H9 (cell line): Measurements from ENCODE around the gene NECTIN1. TPM values are rescaled to one million over a fixed set of nuclear protein-coding genes. Genes with fewer than 3 reads are reported as not detected.

Source experiments
- DNase-seq: peaks from one replicate; pipeline ENCODE4 v3.0.0-alpha.2; 2017
- H2AFZ ChIP-seq: one replicate; pipeline ENCODE4 v1.6.1; 2013; ENCODE audit warnings: mild to moderate bottlenecking, low read length, control low read depth, moderate library complexity
- H2AK5ac ChIP-seq: 2 replicates; pipeline ENCODE4 v1.6.1; 2013; ENCODE audit warnings: low read length, control low read depth, mixed read lengths; ENCODE audit not compliant: insufficient read length
- H2BK120ac ChIP-seq: one replicate; pipeline ENCODE4 v1.6.1; 2013; ENCODE audit warnings: low read depth, mild to moderate bottlenecking, low read length, control low read depth, inconsistent platforms; ENCODE audit not compliant: poor library complexity, severe bottlenecking
- H2BK12ac ChIP-seq: 2 replicates; pipeline ENCODE4 v1.6.1; 2013; ENCODE audit warnings: low read length, control low read depth, mixed read lengths, low read depth; ENCODE audit not compliant: insufficient read length
- H2BK15ac ChIP-seq: 2 replicates; pipeline ENCODE4 v1.6.1; 2013; ENCODE audit warnings: low read depth, low read length, control low read depth
- H2BK20ac ChIP-seq: one replicate; pipeline ENCODE4 v1.6.1; 2013; ENCODE audit warnings: low read depth, mild to moderate bottlenecking, low read length, control low read depth, inconsistent platforms; ENCODE audit not compliant: poor library complexity, severe bottlenecking
- H2BK5ac ChIP-seq: 2 replicates; pipeline ENCODE4 v1.6.1; 2013; ENCODE audit warnings: low read length, control low read depth, mixed read lengths; ENCODE audit not compliant: insufficient read length
- H3K14ac ChIP-seq: 2 replicates; pipeline ENCODE4 v1.6.1; 2013; ENCODE audit warnings: low read length, control low read depth; ENCODE audit not compliant: insufficient read depth
- H3K18ac ChIP-seq: 2 replicates; pipeline ENCODE4 v1.6.1; 2013; ENCODE audit warnings: low read depth, mild to moderate bottlenecking, mixed read lengths, low read length, control low read depth; ENCODE audit not compliant: insufficient read length
- H3K23ac ChIP-seq: 2 replicates; pipeline ENCODE4 v1.6.1; 2013; ENCODE audit warnings: low read length, control low read depth, mixed read lengths, low read depth; ENCODE audit not compliant: insufficient read length
- H3K23me2 ChIP-seq: 2 replicates; pipeline ENCODE4 v1.6.1; 2013; ENCODE audit warnings: low read depth, mild to moderate bottlenecking, mixed read lengths, low read length, control low read depth; ENCODE audit not compliant: insufficient read length, poor library complexity, severe bottlenecking
- H3K27ac ChIP-seq: 2 replicates; pipeline ENCODE4 v1.5.1; 2013; ENCODE audit warnings: low read length, control low read depth, mixed read lengths, low read depth; ENCODE audit not compliant: insufficient read length
- H3K27me3 ChIP-seq: 2 replicates; pipeline ENCODE4 v1.6.1; 2013; ENCODE audit warnings: low read length, control low read depth, inconsistent platforms; ENCODE audit not compliant: insufficient read depth
- H3K4ac ChIP-seq: 2 replicates; pipeline ENCODE4 v1.6.1; 2013; ENCODE audit warnings: low read depth, mild to moderate bottlenecking, control low read depth, inconsistent platforms, low read length, moderate library complexity
- H3K4me1 ChIP-seq: 2 replicates; pipeline ENCODE4 v1.6.1; 2013; ENCODE audit warnings: low read length, control low read depth, inconsistent platforms; ENCODE audit not compliant: insufficient read depth
- H3K4me2 ChIP-seq: 2 replicates; pipeline ENCODE4 v1.6.1; 2013; ENCODE audit warnings: low read length, control low read depth, mixed read lengths; ENCODE audit not compliant: insufficient read length, insufficient read depth
- H3K56ac ChIP-seq: 2 replicates; pipeline ENCODE4 v1.6.1; 2013; ENCODE audit warnings: low read depth, mild to moderate bottlenecking, mixed read lengths, low read length, control low read depth; ENCODE audit not compliant: insufficient read length
- H3K79me1 ChIP-seq: 2 replicates; pipeline ENCODE4 v1.6.1; 2013; ENCODE audit warnings: low read depth, mild to moderate bottlenecking, moderate library complexity, low read length, control low read depth, inconsistent platforms; ENCODE audit not compliant: insufficient read depth, poor library complexity, severe bottlenecking
- H3K79me2 ChIP-seq: 2 replicates; pipeline ENCODE4 v1.6.1; 2013; ENCODE audit warnings: low read length, control low read depth, inconsistent platforms; ENCODE audit not compliant: insufficient read depth
- H3K9ac ChIP-seq: 2 replicates; pipeline ENCODE4 v1.6.1; 2013; ENCODE audit warnings: low read length, control low read depth, mixed read lengths; ENCODE audit not compliant: insufficient read length; ENCODE audit errors: extremely low read depth
- H3K9me3 ChIP-seq: one replicate; pipeline ENCODE4 v1.6.1; 2013; ENCODE audit warnings: low read depth, low read length, inconsistent platforms; ENCODE audit not compliant: control insufficient read depth
- H3T11ph ChIP-seq: one replicate; pipeline ENCODE4 v1.6.1; 2013; ENCODE audit warnings: mild to moderate bottlenecking, low read length, control low read depth, inconsistent platforms
- H4K20me1 ChIP-seq: one replicate; pipeline ENCODE4 v1.6.1; 2013; ENCODE audit not compliant: control insufficient read depth, insufficient read length, insufficient read depth
- H4K5ac ChIP-seq: 2 replicates; pipeline ENCODE4 v1.6.1; 2013; ENCODE audit warnings: low read depth, mild to moderate bottlenecking, mixed read lengths, low read length, control low read depth; ENCODE audit not compliant: insufficient read length
- H4K8ac ChIP-seq: replicated peaks from 2 replicates; pipeline ENCODE4 v1.6.1; 2013; ENCODE audit warnings: low read length, control low read depth, mixed read lengths, low read depth; ENCODE audit not compliant: insufficient read length
- H4K91ac ChIP-seq: 2 replicates; pipeline ENCODE4 v1.6.1; 2013; ENCODE audit warnings: low read depth, mild to moderate bottlenecking, moderate library complexity, mixed read lengths, low read length, control low read depth; ENCODE audit not compliant: insufficient read length
- H3K27ac Mint-ChIP-seq, 3 experiments: 2 replicates in 2 of 3; 3 replicates in 1 of 3; pipeline ENCODE4 v1.8.0; 2020 to 2021; ENCODE audit warnings: mixed read lengths in 3 of 3, mild to moderate bottlenecking in 1 of 3, moderate library complexity in 1 of 3
- H3K27me3 Mint-ChIP-seq: 2 replicates; pipeline ENCODE4 v1.8.0; 2021; ENCODE audit warnings: low read depth, mild to moderate bottlenecking, moderate library complexity, mixed read lengths
- H3K36me3 Mint-ChIP-seq, 3 experiments: 2 replicates in 2 of 3; 3 replicates in 1 of 3; pipeline ENCODE4 v1.8.0; 2020 to 2021; ENCODE audit warnings: low read depth in 3 of 3, mixed read lengths in 3 of 3; ENCODE audit not compliant: insufficient read depth in 1 of 3
- H3K4me1 Mint-ChIP-seq, 2 experiments: 2 replicates each; pipeline ENCODE4 v1.8.0; 2020; ENCODE audit warnings: mixed read lengths in 2 of 2
- H3K4me3 Mint-ChIP-seq, 2 experiments: 2 replicates in 1 of 2; 3 replicates in 1 of 2; pipeline ENCODE4 v1.8.0; 2020 to 2021; ENCODE audit warnings: mild to moderate bottlenecking in 2 of 2, mixed read lengths in 2 of 2, moderate library complexity in 1 of 2
- H3K9me3 Mint-ChIP-seq, 2 experiments: 2 replicates in 1 of 2; 3 replicates in 1 of 2; pipeline ENCODE4 v1.8.0; 2020; ENCODE audit warnings: mild to moderate bottlenecking in 2 of 2, mixed read lengths in 2 of 2, moderate library complexity in 1 of 2
- WGBS: extraction: QIAGEN DNeasy Blood & Tissue Kit; methylation state at CpG from one replicate; pipeline ENCODE4 v1.1.7; 2013; ENCODE audit warnings: missing lambda C conversion rate, low lambda C conversion rate, mixed read lengths; ENCODE audit not compliant: insufficient read length; ENCODE audit errors: extremely low coverage; 5-methylcytosine and 5-hydroxymethylcytosine counted together
- total RNA-seq: library from RNA; stranded (reverse); gene quantifications from 2 replicates; pipeline ENCODE4 v1.2.1, GENCODE V29; 2021
- TF ChIP-seq, protein P1 (sequence below): fragments of 200-600 bp; sonication (generic); conservative IDR thresholded peaks from 3 replicates; pipeline ENCODE4 v1.8.0; 2021; ENCODE audit warnings: antibody characterized with exemption, mild to moderate bottlenecking

Gene NECTIN1
- total RNA-seq, 1 experiment from 2014 or later: 113 TPM

GRCh38 chr11:119612814-119613213 is 116.2 kb downstream of the NECTIN1 start:
- Mint-ChIP-seq H3K4me3 (no peak overlapping the region), H3K36me3 (0 out of 7 replicates have a peak, but pooled peaks cover 0 to 1% (median 0%) of the 10 kb centered on the region in 3 experiments), H3K27me3 (peaks cover 61% of the 10 kb centered on the region), H3K27ac (0 out of 7 replicates have a peak overlapping the region, but pooled peaks of 1 of the 3 experiments have one; percentile 25), H3K4me1 (peaks cover 57 to 62% of the 10 kb centered on the region in 2 experiments), H3K9me3 (no peaks in the 10 kb centered on the region; a peak in 1 of 5 replicates)
- Histone ChIP-seq H2AFZ (no peak overlapping the region), H3K27ac (no peak overlapping the region), H3K79me2 (no peaks in the 10 kb centered on the region), H4K5ac (no peak overlapping the region), H3K14ac (no peak overlapping the region), H3T11ph (no peak overlapping the region), H3K9ac (no peak overlapping the region), H2AK5ac (no peak overlapping the region), H3K27me3 (peaks cover 2% of the 10 kb centered on the region; the same call in 1 of the 2 replicates), H2BK15ac (no peak overlapping the region), H2BK120ac (no peak overlapping the region), H3K79me1 (no peaks in the 10 kb centered on the region), H3K9me3 (no peaks in the 10 kb centered on the region), H4K8ac (no peak overlapping the region), H3K4ac (no peak overlapping the region), H3K23me2 (no peaks in the 10 kb centered on the region), H3K23ac (no peak overlapping the region), H4K91ac (no peak overlapping the region), H3K4me2 (no peak overlapping the region), H3K4me1 (peaks cover 6% of the 10 kb centered on the region; the same call in 1 of the 2 replicates), H2BK12ac (no peak overlapping the region), H3K18ac (no peak overlapping the region), H3K56ac (no peak overlapping the region), H2BK20ac (no peak overlapping the region), H2BK5ac (no peak overlapping the region), H4K20me1 (no peaks in the 10 kb centered on the region)
- no peak for DNase-seq
- WGBS: no CpG with 5 or more reads among the region's 6 CpGs
- TF ChIP-seq, protein P1, sequence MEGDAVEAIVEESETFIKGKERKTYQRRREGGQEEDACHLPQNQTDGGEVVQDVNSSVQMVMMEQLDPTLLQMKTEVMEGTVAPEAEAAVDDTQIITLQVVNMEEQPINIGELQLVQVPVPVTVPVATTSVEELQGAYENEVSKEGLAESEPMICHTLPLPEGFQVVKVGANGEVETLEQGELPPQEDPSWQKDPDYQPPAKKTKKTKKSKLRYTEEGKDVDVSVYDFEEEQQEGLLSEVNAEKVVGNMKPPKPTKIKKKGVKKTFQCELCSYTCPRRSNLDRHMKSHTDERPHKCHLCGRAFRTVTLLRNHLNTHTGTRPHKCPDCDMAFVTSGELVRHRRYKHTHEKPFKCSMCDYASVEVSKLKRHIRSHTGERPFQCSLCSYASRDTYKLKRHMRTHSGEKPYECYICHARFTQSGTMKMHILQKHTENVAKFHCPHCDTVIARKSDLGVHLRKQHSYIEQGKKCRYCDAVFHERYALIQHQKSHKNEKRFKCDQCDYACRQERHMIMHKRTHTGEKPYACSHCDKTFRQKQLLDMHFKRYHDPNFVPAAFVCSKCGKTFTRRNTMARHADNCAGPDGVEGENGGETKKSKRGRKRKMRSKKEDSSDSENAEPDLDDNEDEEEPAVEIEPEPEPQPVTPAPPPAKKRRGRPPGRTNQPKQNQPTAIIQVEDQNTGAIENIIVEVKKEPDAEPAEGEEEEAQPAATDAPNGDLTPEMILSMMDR: no peak
